GM12873 (cell line): ENCODE results near the gene IFT122.

Experiments
- CTCF ChIP-seq: IDR thresholded peaks from 2 replicates; pipeline ENCODE4 v1.5.1; 2012; ENCODE audit warnings: low read depth, mild to moderate bottlenecking, moderate library complexity, low read length, control low read depth; ENCODE audit not compliant: insufficient read depth; ENCODE audit errors: missing control alignments

Gene IFT122

GRCh38 chr3:129413687-129414506, 26.1 kb upstream of the IFT122 start:
- no peak for TF ChIP-seq CTCF

GRCh38 chr3:129415378-129415777, 24.6 kb upstream of the IFT122 start:
- no peak for TF ChIP-seq CTCF

GRCh38 chr3:129415830-129416229, 24.2 kb upstream of the IFT122 start:
- TF ChIP-seq CTCF: no peak

- no peak for TF ChIP-seq CTCF
These were observed 23.6 kb upstream of the IFT122 start for GRCh38 chr3:129416415-129416814.

- TF ChIP-seq CTCF: no peak
These were observed 22.7 kb upstream of the IFT122 start for GRCh38 chr3:129417326-129417725.

- TF ChIP-seq CTCF: no peak
These were observed 21.7 kb upstream of the IFT122 start for GRCh38 chr3:129418041-129418973.

- no peak for TF ChIP-seq CTCF
These were observed 20.5 kb upstream of the IFT122 start for GRCh38 chr3:129419476-129419875.
